HepG2 (cell line): ENCODE data around the gene CCDC38. TPM values are rescaled to one million over a fixed set of nuclear protein-coding genes. Genes with fewer than 3 reads are reported as not detected.

Source experiments
- ATAC-seq: fragments of 200-7000 bp; cut with Tn5 transposase; 3 replicates; pipeline ENCODE4 v1.9.1; 2020; ENCODE audit warnings: mild to moderate bottlenecking, moderate library complexity
- BruUV-seq: library from RNA; stranded (reverse); fragments of 400-500 nt; replicated peaks from 2 replicates; lab custom pipeline; 2021; lab: Mats Ljungman, UMichigan
- CTCF ChIA-PET: fragments of 300-600 bp; formaldehyde crosslinking; extraction: SDS; loops from one replicate; lab custom pipeline; 2021; ENCODE audit warnings: low total read pairs, inconsistent platforms, low intra/inter-chr PET ratio; lab: Yijun Ruan, JAX
- POLR2A ChIA-PET: fragments of 350-600 bp; sonication (Branson Sonifier 250); formaldehyde crosslinking; loops from one replicate; lab custom pipeline; 2020; ENCODE audit warnings: antibody characterized with exemption, inconsistent platforms; lab: Yijun Ruan, JAX
- DNase-seq: peaks from one replicate; pipeline ENCODE4 v3.0.0-alpha.2; 2015; ENCODE audit warnings: low spot score
- FAIRE-seq: peaks from 3 replicates; lab custom pipeline; 2011; peaks lifted over from hg19 to GRCh38; lab: Jason Lieb, UNC
- H2AFZ ChIP-seq: one replicate; pipeline ENCODE4 v1.6.1; 2011; ENCODE audit warnings: low read length, inconsistent platforms
- H3K27ac ChIP-seq: fragments of 300-600 bp; 3 replicates; pipeline ENCODE4 v1.8.0; 2011; ENCODE audit warnings: mixed run types, mild to moderate bottlenecking, mixed read lengths, low read length, inconsistent platforms; ENCODE audit not compliant: insufficient read depth; ENCODE audit errors: extremely low read length
- H3K27me3 ChIP-seq, 2 experiments: fragments of 200-600 bp in 1 of 2; 2 replicates in 1 of 2; 3 replicates in 1 of 2; pipeline versions ENCODE4 v1.6.0 to v1.8.0; 2011; ENCODE audit warnings: low read length in 2 of 2, mild to moderate bottlenecking in 2 of 2, moderate library complexity in 2 of 2, inconsistent platforms in 1 of 2; ENCODE audit not compliant: insufficient read depth in 2 of 2, control insufficient read depth in 1 of 2
- H3K36me3 ChIP-seq, 2 experiments: fragments of 200-600 bp in 1 of 2; replicated peaks in 1 of 2; 2 replicates in 1 of 2; 3 replicates in 1 of 2; pipeline versions ENCODE4 v1.5.1 to v1.8.0; 2011; ENCODE audit warnings: low read length in 2 of 2, inconsistent platforms in 1 of 2; ENCODE audit not compliant: insufficient read depth in 2 of 2, control insufficient read depth in 1 of 2
- H3K4me1 ChIP-seq: 2 replicates; pipeline ENCODE4 v1.5.1; 2012; ENCODE audit warnings: low read length, inconsistent platforms; ENCODE audit not compliant: insufficient read depth
- H3K4me2 ChIP-seq: 2 replicates; pipeline ENCODE4 v1.6.0; 2011; ENCODE audit warnings: low read depth, low read length, inconsistent platforms
- H3K4me3 ChIP-seq, 3 experiments: fragments of 200-600 bp in 1 of 3; sonication (generic), shearing (Covaris generic) in 1 of 3; replicated peaks in 1 of 3; 2 replicates each; pipeline ENCODE4 v1.5.1; 2011 to 2016; ENCODE audit warnings: low read length in 3 of 3, inconsistent platforms in 2 of 3, low read depth in 2 of 3, mild to moderate bottlenecking in 2 of 3, control low read depth in 1 of 3, mixed read lengths in 1 of 3; ENCODE audit not compliant: insufficient read depth in 1 of 3
- H3K79me2 ChIP-seq: one replicate; pipeline ENCODE4 v1.6.1; 2011; ENCODE audit warnings: low read length, inconsistent platforms; ENCODE audit not compliant: insufficient read depth
- H3K9ac ChIP-seq: 2 replicates; pipeline ENCODE4 v1.6.0; 2011; ENCODE audit warnings: mild to moderate bottlenecking, low read depth, low read length, inconsistent platforms; ENCODE audit not compliant: insufficient read depth
- H3K9me3 ChIP-seq: 2 replicates; pipeline ENCODE4 v1.5.1; 2012; ENCODE audit warnings: mild to moderate bottlenecking, low read length
- H4K20me1 ChIP-seq: 2 replicates; pipeline ENCODE4 v1.6.0; 2011; ENCODE audit warnings: inconsistent platforms, mild to moderate bottlenecking, low read length, moderate library complexity; ENCODE audit not compliant: insufficient read depth
- HBP1 ChIP-seq: IDR thresholded peaks from 2 replicates; pipeline ENCODE4 v1.6.1; 2016; ENCODE audit warnings: low read depth, control low read depth
- HNF4A ChIP-seq: sonication (generic); formaldehyde crosslinking; IDR thresholded peaks from 2 replicates; pipeline ENCODE4 v1.4.0; 2020; ENCODE audit warnings: missing genetic modification reagents
- HNF4G ChIP-seq, 2 experiments: sonication (generic) in 1 of 2; formaldehyde crosslinking in 1 of 2; IDR thresholded peaks; 2 replicates each; pipeline versions ENCODE4 v1.4.0 to v1.6.1; 2011 to 2020; ENCODE audit warnings: borderline replicate concordance in 2 of 2, low read depth in 2 of 2, mild to moderate bottlenecking in 2 of 2, low read length in 1 of 2, missing genetic modification reagents in 1 of 2, moderate library complexity in 1 of 2
- LCORL ChIP-seq, 2 experiments: fragments of 450-650 bp in 1 of 2; sonication (generic) in 1 of 2; formaldehyde crosslinking in 1 of 2; IDR thresholded peaks; 2 replicates each; pipeline versions ENCODE4 v1.5.0 to v1.6.1; 2017 to 2020; ENCODE audit warnings: antibody characterized with exemption in 1 of 2, missing genetic modification reagents in 1 of 2
- RXRB ChIP-seq: IDR thresholded peaks from 2 replicates; pipeline ENCODE4 v1.6.1; 2016; ENCODE audit warnings: borderline replicate concordance, missing genetic modification reagents, missing compliant biosample characterization
- ZNF143 ChIP-seq: sonication (generic); formaldehyde crosslinking; IDR thresholded peaks from 2 replicates; pipeline ENCODE4 v1.4.0; 2020; ENCODE audit warnings: missing genetic modification reagents
- ZNF224 ChIP-seq: sonication (generic); formaldehyde crosslinking; IDR thresholded peaks from 2 replicates; pipeline ENCODE4 v1.5.0; 2020; ENCODE audit warnings: mild to moderate bottlenecking, missing genetic modification reagents
- ZNF446 ChIP-seq: sonication (generic); formaldehyde crosslinking; IDR thresholded peaks from 2 replicates; pipeline ENCODE4 v1.5.0; 2020; ENCODE audit warnings: mild to moderate bottlenecking, missing genetic modification reagents
- ZNF557 ChIP-seq: sonication (generic); formaldehyde crosslinking; IDR thresholded peaks from 2 replicates; pipeline ENCODE4 v1.4.0; 2020; ENCODE audit warnings: missing genetic modification reagents
- ZNF572 ChIP-seq: sonication (generic); formaldehyde crosslinking; IDR thresholded peaks from 2 replicates; pipeline ENCODE4 v1.5.1; 2020; ENCODE audit warnings: mild to moderate bottlenecking, missing genetic modification reagents
- ZNF761 ChIP-seq: sonication (generic); formaldehyde crosslinking; conservative IDR thresholded peaks from 2 replicates; pipeline ENCODE4 v1.4.0; 2020; ENCODE audit warnings: mild to moderate bottlenecking, missing genetic modification reagents
- ZNF788 ChIP-seq: sonication (generic); formaldehyde crosslinking; IDR thresholded peaks from 2 replicates; pipeline ENCODE4 v1.5.0; 2020; ENCODE audit warnings: mild to moderate bottlenecking, missing genetic modification reagents, borderline replicate concordance
- ZNF883 ChIP-seq: sonication (generic); formaldehyde crosslinking; IDR thresholded peaks from 2 replicates; pipeline ENCODE4 v1.5.1; 2020; ENCODE audit warnings: mild to moderate bottlenecking, missing genetic modification reagents; ENCODE audit errors: not compliant biosample characterization
- WGBS: methylation state at CpG from one replicate; pipeline ENCODE4 v1.1.6; 2017; ENCODE audit warnings: low lambda C conversion rate; 5-methylcytosine and 5-hydroxymethylcytosine counted together
- in situ Hi-C: cut with HindIII; loops from 2 replicates; pipeline ENCODE4 v1.10.0; 2017; ENCODE audit warnings: low pct_unique_long_range_greater_than_20kb; ENCODE audit not compliant: extremely low pct_ligation_motif_present
- intact Hi-C: fragments of 100-400 bp; cut with micrococcal nuclease; formaldehyde crosslinking; loops from one replicate; pipeline ENCODE4 v1.10.0; 2022; ENCODE audit not compliant: unreplicated experiment
- polyA plus RNA-seq, 8 experiments: library from polyadenylated mRNA; depleted of rRNA in 3 of 8; stranded (reverse) in 7 of 8; unstranded in 1 of 8; fragments of >200 nt; fragmentation: Illumina TruSeq in 4 of 8; extraction: Trizol in 4 of 8; gene quantifications; 2 replicates each; pipeline versions ENCODE4 v1.2.1 to v1.2.3, GENCODE V29; 2011 to 2016; ENCODE audit warnings: low read depth in 4 of 8, missing spikeins in 1 of 8, mixed read lengths in 1 of 8; ENCODE audit not compliant: insufficient read depth in 1 of 8
- total RNA-seq, 5 experiments: library from RNA; depleted of rRNA; stranded (reverse); fragments of >200 nt; fragmentation: Illumina TruSeq; extraction: Trizol; gene quantifications; 2 replicates each; pipeline ENCODE4 v1.2.3, GENCODE V29; 2016; ENCODE audit warnings: low read depth in 1 of 5
- TF ChIP-seq, protein P1 (sequence below): sonication (generic); formaldehyde crosslinking; conservative IDR thresholded peaks from 2 replicates; pipeline ENCODE4 v1.8.0; 2022; ENCODE audit warnings: mild to moderate bottlenecking, moderate library complexity, missing genetic modification reagents
- TF ChIP-seq, protein P2 (sequence below): sonication (generic); formaldehyde crosslinking; IDR thresholded peaks from 2 replicates; pipeline ENCODE4 v1.5.0; 2020; ENCODE audit warnings: mild to moderate bottlenecking, low read depth, missing genetic modification reagents, borderline replicate concordance
- TF ChIP-seq, protein P3 (sequence below): sonication (generic); formaldehyde crosslinking; IDR thresholded peaks from 2 replicates; pipeline ENCODE4 v1.9.0; 2021; ENCODE audit warnings: missing genetic modification reagents, borderline replicate concordance
- TF ChIP-seq, protein P4 (sequence below): sonication (generic); formaldehyde crosslinking; IDR thresholded peaks from 2 replicates; pipeline ENCODE4 v1.5.1; 2020; ENCODE audit warnings: missing genetic modification reagents, mild to moderate bottlenecking, borderline replicate concordance

The CCDC38 gene
- total and polyA plus RNA-seq, 2 of the 13 experiments (the other 11 are each of a cell fraction or from before 2014, with no cell fraction given), result 0.24 to 0.32 TPM

DNA sequence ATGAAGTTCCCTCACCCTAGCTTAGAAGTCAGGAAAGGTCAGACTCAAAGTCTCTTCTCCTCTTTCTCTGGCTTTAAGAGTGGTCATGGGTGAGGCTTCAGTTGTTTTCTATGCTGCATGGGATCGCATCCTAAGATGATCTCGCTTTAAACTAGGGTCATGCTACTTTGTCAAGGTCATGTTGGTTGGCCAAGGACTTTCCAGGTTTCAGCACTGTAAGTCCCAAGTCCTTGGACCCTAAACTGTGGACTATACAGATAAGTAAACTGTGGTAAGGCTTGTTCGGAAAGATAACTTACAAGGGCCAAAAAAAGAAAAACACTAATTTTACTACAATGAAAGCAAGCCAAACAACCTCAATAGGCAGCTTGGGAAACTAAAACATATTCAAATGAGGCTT is 36.4 kb upstream of the CCDC38 start:
- Histone ChIP-seq H2AFZ (no peak overlapping the region), H3K27me3 (no peaks in the 10 kb centered on the region), H3K4me2 (no peak overlapping the region; the same call in 1 of the 2 replicates), H3K36me3 (no peaks in the 10 kb centered on the region), H3K9ac (no peak overlapping the region), H3K4me1 (peaks cover 71% of the 10 kb centered on the region), H3K79me2 (no peaks in the 10 kb centered on the region), H3K9me3 (no peaks in the 10 kb centered on the region), H3K27ac (no peak overlapping the region), H4K20me1 (no peaks in the 10 kb centered on the region), H3K4me3 (no peak overlapping the region)
- ATAC-seq, result no peak
- no peak for FAIRE-seq
- intact Hi-C loops, result no loop called here
- no peak for DNase-seq
- CTCF ChIA-PET, result no interaction called here
- WGBS, result 50% methylated on average over 3 of the region's 3 CpGs
- in situ Hi-C loops, result loop anchor here (25.0 kb wide), 1 partner anchor 391 kb away; no protein-coding TSS in a partner anchor
- POLR2A ChIA-PET, result interaction anchor here (1.7 to 7.0 kb wide), 5 partner anchors 12 to 36 kb away, joined by 6 to 92 read pairs (median 10); partner anchors contain the start of genes AMDHD1, CCDC38 and HAL
- no TSS peak for BruUV-seq
- TF ChIP-seq, protein P1, sequence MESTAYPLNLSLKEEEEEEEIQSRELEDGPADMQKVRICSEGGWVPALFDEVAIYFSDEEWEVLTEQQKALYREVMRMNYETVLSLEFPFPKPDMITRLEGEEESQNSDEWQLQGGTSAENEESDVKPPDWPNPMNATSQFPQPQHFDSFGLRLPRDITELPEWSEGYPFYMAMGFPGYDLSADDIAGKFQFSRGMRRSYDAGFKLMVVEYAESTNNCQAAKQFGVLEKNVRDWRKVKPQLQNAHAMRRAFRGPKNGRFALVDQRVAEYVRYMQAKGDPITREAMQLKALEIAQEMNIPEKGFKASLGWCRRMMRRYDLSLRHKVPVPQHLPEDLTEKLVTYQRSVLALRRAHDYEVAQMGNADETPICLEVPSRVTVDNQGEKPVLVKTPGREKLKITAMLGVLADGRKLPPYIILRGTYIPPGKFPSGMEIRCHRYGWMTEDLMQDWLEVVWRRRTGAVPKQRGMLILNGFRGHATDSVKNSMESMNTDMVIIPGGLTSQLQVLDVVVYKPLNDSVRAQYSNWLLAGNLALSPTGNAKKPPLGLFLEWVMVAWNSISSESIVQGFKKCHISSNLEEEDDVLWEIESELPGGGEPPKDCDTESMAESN (CRISPR knock-in tag), result no peak
- TF ChIP-seq ZNF557 (no peak), LCORL (IDR thresholded peaks at IDR 0.05) (no peak), LCORL (CRISPR knock-in tag; IDR thresholded peaks at IDR 0.05) (no peak), RXRB (CRISPR knock-in tag) (peak; percentile 52; the same call in 1 of the 2 replicates), ZNF572 (CRISPR knock-in tag) (no peak), HBP1 (CRISPR knock-in tag) (no peak), HNF4A (peak; percentile 86), ZNF761 (CRISPR knock-in tag) (no peak), ZNF143 (no peak), HNF4G (IDR thresholded peaks at IDR 0.05; ENCODE audit: borderline replicate concordance, low read depth, low read length) (peak; percentile 13; the same call in 1 of the 2 replicates), HNF4G (CRISPR knock-in tag; IDR thresholded peaks at IDR 0.05; ENCODE audit: borderline replicate concordance, low read depth) (no peak), ZNF224 (no peak), ZNF446 (CRISPR knock-in tag) (no peak), ZNF883 (CRISPR knock-in tag) (no peak), ZNF788 (CRISPR knock-in tag) (no peak)
- TF ChIP-seq, protein P2, sequence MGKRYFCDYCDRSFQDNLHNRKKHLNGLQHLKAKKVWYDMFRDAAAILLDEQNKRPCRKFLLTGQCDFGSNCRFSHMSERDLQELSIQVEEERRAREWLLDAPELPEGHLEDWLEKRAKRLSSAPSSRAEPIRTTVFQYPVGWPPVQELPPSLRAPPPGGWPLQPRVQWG, result no peak
- TF ChIP-seq, protein P3, sequence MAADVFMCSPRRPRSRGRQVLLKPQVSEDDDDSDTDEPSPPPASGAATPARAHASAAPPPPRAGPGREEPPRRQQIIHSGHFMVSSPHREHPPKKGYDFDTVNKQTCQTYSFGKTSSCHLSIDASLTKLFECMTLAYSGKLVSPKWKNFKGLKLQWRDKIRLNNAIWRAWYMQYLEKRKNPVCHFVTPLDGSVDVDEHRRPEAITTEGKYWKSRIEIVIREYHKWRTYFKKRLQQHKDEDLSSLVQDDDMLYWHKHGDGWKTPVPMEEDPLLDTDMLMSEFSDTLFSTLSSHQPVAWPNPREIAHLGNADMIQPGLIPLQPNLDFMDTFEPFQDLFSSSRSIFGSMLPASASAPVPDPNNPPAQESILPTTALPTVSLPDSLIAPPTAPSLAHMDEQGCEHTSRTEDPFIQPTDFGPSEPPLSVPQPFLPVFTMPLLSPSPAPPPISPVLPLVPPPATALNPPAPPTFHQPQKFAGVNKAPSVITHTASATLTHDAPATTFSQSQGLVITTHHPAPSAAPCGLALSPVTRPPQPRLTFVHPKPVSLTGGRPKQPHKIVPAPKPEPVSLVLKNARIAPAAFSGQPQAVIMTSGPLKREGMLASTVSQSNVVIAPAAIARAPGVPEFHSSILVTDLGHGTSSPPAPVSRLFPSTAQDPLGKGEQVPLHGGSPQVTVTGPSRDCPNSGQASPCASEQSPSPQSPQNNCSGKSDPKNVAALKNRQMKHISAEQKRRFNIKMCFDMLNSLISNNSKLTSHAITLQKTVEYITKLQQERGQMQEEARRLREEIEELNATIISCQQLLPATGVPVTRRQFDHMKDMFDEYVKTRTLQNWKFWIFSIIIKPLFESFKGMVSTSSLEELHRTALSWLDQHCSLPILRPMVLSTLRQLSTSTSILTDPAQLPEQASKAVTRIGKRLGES (CRISPR knock-in tag), result no peak
- TF ChIP-seq, protein P4, sequence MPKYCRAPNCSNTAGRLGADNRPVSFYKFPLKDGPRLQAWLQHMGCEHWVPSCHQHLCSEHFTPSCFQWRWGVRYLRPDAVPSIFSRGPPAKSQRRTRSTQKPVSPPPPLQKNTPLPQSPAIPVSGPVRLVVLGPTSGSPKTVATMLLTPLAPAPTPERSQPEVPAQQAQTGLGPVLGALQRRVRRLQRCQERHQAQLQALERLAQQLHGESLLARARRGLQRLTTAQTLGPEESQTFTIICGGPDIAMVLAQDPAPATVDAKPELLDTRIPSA (CRISPR knock-in tag), result no peak
